Measurements from ENCODE around the gene RAP2C.

RAP2C gene

GRCh38 chrX:132208422-132208821 is 10.8 kb downstream of the RAP2C start:
- Histone ChIP-seq H3F3A (ENCODE audit: control insufficient read depth, insufficient read depth) (no peaks in the 10 kb centered on the region), H3K36me3 (ENCODE audit: control insufficient read depth, low read length) (peaks cover 32% of the 10 kb centered on the region), H3K27ac (ENCODE audit: low read depth, low read length) (no peak overlapping the region), H4K20me1 (ENCODE audit: control insufficient read depth, insufficient read depth, low read depth, low read length) (no peaks in the 10 kb centered on the region), H3K9me2 (replicated peaks; ENCODE audit: control insufficient read depth, low read length) (no peaks in the 10 kb centered on the region), H3K27me3 (ENCODE audit: control insufficient read depth, low read length) (no peaks in the 10 kb centered on the region), H3K4me3 (ENCODE audit: low read length) (no peak overlapping the region), H3K9me3 (ENCODE audit: control insufficient read depth, insufficient read depth, low read length) (no peaks in the 10 kb centered on the region), H3K79me2 (ENCODE audit: control insufficient read depth, low read length) (peaks cover 38% of the 10 kb centered on the region), H3K4me1 (ENCODE audit: control insufficient read depth, low read length) (peaks cover 3% of the 10 kb centered on the region; the same call in 1 of the 2 replicates), H3K4me2 (ENCODE audit: low read length) (no peak overlapping the region)
- TF ChIP-seq, protein P1, sequence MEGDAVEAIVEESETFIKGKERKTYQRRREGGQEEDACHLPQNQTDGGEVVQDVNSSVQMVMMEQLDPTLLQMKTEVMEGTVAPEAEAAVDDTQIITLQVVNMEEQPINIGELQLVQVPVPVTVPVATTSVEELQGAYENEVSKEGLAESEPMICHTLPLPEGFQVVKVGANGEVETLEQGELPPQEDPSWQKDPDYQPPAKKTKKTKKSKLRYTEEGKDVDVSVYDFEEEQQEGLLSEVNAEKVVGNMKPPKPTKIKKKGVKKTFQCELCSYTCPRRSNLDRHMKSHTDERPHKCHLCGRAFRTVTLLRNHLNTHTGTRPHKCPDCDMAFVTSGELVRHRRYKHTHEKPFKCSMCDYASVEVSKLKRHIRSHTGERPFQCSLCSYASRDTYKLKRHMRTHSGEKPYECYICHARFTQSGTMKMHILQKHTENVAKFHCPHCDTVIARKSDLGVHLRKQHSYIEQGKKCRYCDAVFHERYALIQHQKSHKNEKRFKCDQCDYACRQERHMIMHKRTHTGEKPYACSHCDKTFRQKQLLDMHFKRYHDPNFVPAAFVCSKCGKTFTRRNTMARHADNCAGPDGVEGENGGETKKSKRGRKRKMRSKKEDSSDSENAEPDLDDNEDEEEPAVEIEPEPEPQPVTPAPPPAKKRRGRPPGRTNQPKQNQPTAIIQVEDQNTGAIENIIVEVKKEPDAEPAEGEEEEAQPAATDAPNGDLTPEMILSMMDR (IDR thresholded peaks at IDR 0.05; ENCODE audit: low read depth, low read length, poor library complexity, severe bottlenecking), result no peak
- no peak for TF ChIP-seq EZH2phosphoT487 (IDR thresholded peaks at IDR 0.05; ENCODE audit: borderline replicate concordance, low read length)

DNA sequence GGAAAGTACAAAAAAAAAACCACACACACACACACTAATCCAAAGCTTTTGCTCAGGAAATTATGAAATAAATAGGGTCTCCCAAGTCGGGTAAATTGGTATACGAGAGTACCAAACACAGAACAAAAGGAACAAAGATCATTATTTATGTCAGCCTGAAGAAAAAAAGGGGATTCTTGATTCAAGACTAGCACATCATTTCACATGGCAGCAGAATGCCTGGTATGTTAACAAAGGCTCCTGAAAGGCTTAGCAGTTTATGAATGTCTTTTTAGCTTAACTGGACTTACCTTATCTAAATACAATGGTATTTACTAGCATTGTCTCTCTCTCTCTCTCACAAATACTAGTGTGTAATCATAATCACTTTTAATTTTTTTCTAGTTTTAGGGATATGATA is 11.3 kb downstream of the RAP2C start:
- H3K27me3 ChIP-seq (ENCODE audit: control insufficient read depth, low read length), result no peaks in the 10 kb centered on the region
- H3K4me2 ChIP-seq (ENCODE audit: low read length), result no peak overlapping the region
- H3K4me1 ChIP-seq (ENCODE audit: control insufficient read depth, low read length), result peaks cover 3% of the 10 kb centered on the region; the same call in 1 of the 2 replicates
- H3K27ac ChIP-seq (ENCODE audit: low read depth, low read length), result no peak overlapping the region
- TF ChIP-seq EZH2phosphoT487 (IDR thresholded peaks at IDR 0.05; ENCODE audit: borderline replicate concordance, low read length), result no peak
- TF ChIP-seq, protein P1 (IDR thresholded peaks at IDR 0.05; ENCODE audit: low read depth, low read length, poor library complexity, severe bottlenecking), result no peak
- no peaks in the 10 kb centered on the region for H3K9me3 ChIP-seq (ENCODE audit: control insufficient read depth, insufficient read depth, low read length)
- H3K4me3 ChIP-seq (ENCODE audit: low read length), result no peak overlapping the region
- peaks cover 30% of the 10 kb centered on the region for H3K36me3 ChIP-seq (ENCODE audit: control insufficient read depth, low read length)
- no peaks in the 10 kb centered on the region for H3K9me2 ChIP-seq (replicated peaks; ENCODE audit: control insufficient read depth, low read length)
- H3K79me2 ChIP-seq (ENCODE audit: control insufficient read depth, low read length), result peaks cover 37% of the 10 kb centered on the region
- H4K20me1 ChIP-seq (ENCODE audit: control insufficient read depth, insufficient read depth, low read depth, low read length), result no peaks in the 10 kb centered on the region
- no peaks in the 10 kb centered on the region for H3F3A ChIP-seq (ENCODE audit: control insufficient read depth, insufficient read depth)

DNA sequence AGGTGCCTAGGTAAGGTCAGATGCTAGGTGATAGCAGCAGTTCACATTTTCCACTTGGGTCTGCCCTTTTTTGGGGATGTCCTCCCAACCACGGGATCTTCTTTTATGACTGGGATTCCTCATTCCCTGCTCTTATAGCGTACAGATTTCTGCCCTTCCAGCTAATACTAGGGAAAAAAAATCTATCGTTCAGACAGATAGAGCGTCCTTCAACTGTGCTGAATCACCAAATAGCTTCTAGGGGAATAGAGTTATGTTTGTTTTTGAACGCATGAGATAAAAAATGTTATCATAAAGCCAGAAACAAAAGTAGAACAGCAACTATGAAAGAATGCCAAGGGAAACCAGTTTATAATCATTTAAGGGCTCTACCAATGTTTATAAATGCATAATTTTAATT is 13.0 kb downstream of the RAP2C start:
- no peaks in the 10 kb centered on the region for H3K27me3 ChIP-seq (ENCODE audit: control insufficient read depth, low read length)
- no peaks in the 10 kb centered on the region for H3K9me2 ChIP-seq (replicated peaks; ENCODE audit: control insufficient read depth, low read length)
- TF ChIP-seq EZH2phosphoT487 (IDR thresholded peaks at IDR 0.05; ENCODE audit: borderline replicate concordance, low read length), result no peak
- TF ChIP-seq, protein P1 (IDR thresholded peaks at IDR 0.05; ENCODE audit: low read depth, low read length, poor library complexity, severe bottlenecking), result no peak
- H3K27ac ChIP-seq (ENCODE audit: low read depth, low read length), result no peak overlapping the region
- no peaks in the 10 kb centered on the region for H3K4me1 ChIP-seq (ENCODE audit: control insufficient read depth, low read length)
- H3K9me3 ChIP-seq (ENCODE audit: control insufficient read depth, insufficient read depth, low read length), result no peaks in the 10 kb centered on the region
- H3K36me3 ChIP-seq (ENCODE audit: control insufficient read depth, low read length), result peaks cover 16% of the 10 kb centered on the region
- no peaks in the 10 kb centered on the region for H4K20me1 ChIP-seq (ENCODE audit: control insufficient read depth, insufficient read depth, low read depth, low read length)
- H3F3A ChIP-seq (ENCODE audit: control insufficient read depth, insufficient read depth), result no peaks in the 10 kb centered on the region
- H3K4me2 ChIP-seq (ENCODE audit: low read length), result no peak overlapping the region
- no peak overlapping the region for H3K4me3 ChIP-seq (ENCODE audit: low read length)
- H3K79me2 ChIP-seq (ENCODE audit: control insufficient read depth, low read length), result peaks cover 24% of the 10 kb centered on the region

Measured in DOHH2 (cell line).